Endodermal cell (in vitro differentiated cells): Measurements from ENCODE around the gene FRYL. TPM values are rescaled to one million over a fixed set of nuclear protein-coding genes. Genes with fewer than 3 reads are reported as not detected.

Experiments used
- DNase-seq: peaks from one replicate; pipeline ENCODE4 v3.0.0-alpha.2; 2017
- H3K27ac ChIP-seq: 2 replicates; pipeline ENCODE4 v1.5.1; 2013; ENCODE audit warnings: mild to moderate bottlenecking, low read depth, low read length, moderate library complexity
- H3K27me3 ChIP-seq: 2 replicates; pipeline ENCODE4 v1.6.1; 2013; ENCODE audit warnings: mild to moderate bottlenecking, low read length, moderate library complexity; ENCODE audit not compliant: insufficient read depth, control insufficient read depth, poor library complexity, severe bottlenecking
- H3K36me3 ChIP-seq: 2 replicates; pipeline ENCODE4 v1.7.0; 2013; ENCODE audit warnings: mild to moderate bottlenecking, low read length, moderate library complexity; ENCODE audit not compliant: control insufficient read depth, insufficient read depth
- H3K4me1 ChIP-seq: one replicate; pipeline ENCODE4 v1.7.0; 2013; ENCODE audit warnings: low read length; ENCODE audit not compliant: control insufficient read depth, insufficient read depth
- H3K4me3 ChIP-seq: 2 replicates; pipeline ENCODE4 v1.5.1; 2013; ENCODE audit warnings: mild to moderate bottlenecking, low read length, moderate library complexity
- H3K9ac ChIP-seq: 2 replicates; pipeline ENCODE4 v1.6.1; 2013; ENCODE audit warnings: mild to moderate bottlenecking, low read length, moderate library complexity; ENCODE audit not compliant: poor library complexity, severe bottlenecking; ENCODE audit errors: extremely low read depth
- H3K9me3 ChIP-seq: 2 replicates; pipeline ENCODE4 v1.6.1; 2013; ENCODE audit warnings: mild to moderate bottlenecking, low read length, moderate library complexity; ENCODE audit not compliant: control insufficient read depth
- H3K27ac Mint-ChIP-seq: 2 replicates; pipeline ENCODE4 v1.8.0; 2020; ENCODE audit warnings: mixed read lengths
- H3K27me3 Mint-ChIP-seq: 2 replicates; pipeline ENCODE4 v1.8.0; 2021; ENCODE audit warnings: mild to moderate bottlenecking, mixed read lengths; ENCODE audit not compliant: insufficient read depth
- H3K36me3 Mint-ChIP-seq: 2 replicates; pipeline ENCODE4 v1.8.0; 2020; ENCODE audit warnings: low read depth, mixed read lengths
- H3K4me1 Mint-ChIP-seq: 2 replicates; pipeline ENCODE4 v1.8.0; 2020; ENCODE audit warnings: mixed read lengths
- H3K4me3 Mint-ChIP-seq: 2 replicates; pipeline ENCODE4 v1.8.0; 2020; ENCODE audit warnings: mild to moderate bottlenecking, moderate library complexity, mixed read lengths
- H3K9me3 Mint-ChIP-seq: 2 replicates; pipeline ENCODE4 v1.8.0; 2020; ENCODE audit warnings: mild to moderate bottlenecking, mixed read lengths
- CTCF ChIP-seq: fragments of 200-600 bp; sonication (generic); conservative IDR thresholded peaks from 2 replicates; pipeline ENCODE4 v1.5.0; 2021; ENCODE audit warnings: antibody characterized with exemption, mild to moderate bottlenecking
- WGBS, 2 experiments: methylation state at CpG; one replicate each; pipeline versions ENCODE4 v1.1.5 to v1.1.7; 2013; ENCODE audit warnings: missing lambda C conversion rate in 2 of 2, mixed read lengths in 1 of 2; ENCODE audit not compliant: insufficient coverage in 1 of 2, insufficient read length in 1 of 2; 5-methylcytosine and 5-hydroxymethylcytosine counted together
- total RNA-seq, 2 donors: library from RNA; stranded (reverse); fragmentation: NEBNext Ultra II Directional in 1 of 2; extraction: Animal tissue kit (Norgen Biotek cat#: 25700) in 1 of 2; gene quantifications; 2 replicates in 1 of 2; 3 replicates in 1 of 2; pipeline ENCODE4 v1.2.1, GENCODE V29; 2021

The FRYL gene
- total RNA-seq, 2 donors from 2014 or later, result 56.5 to 62.6 TPM

DNA sequence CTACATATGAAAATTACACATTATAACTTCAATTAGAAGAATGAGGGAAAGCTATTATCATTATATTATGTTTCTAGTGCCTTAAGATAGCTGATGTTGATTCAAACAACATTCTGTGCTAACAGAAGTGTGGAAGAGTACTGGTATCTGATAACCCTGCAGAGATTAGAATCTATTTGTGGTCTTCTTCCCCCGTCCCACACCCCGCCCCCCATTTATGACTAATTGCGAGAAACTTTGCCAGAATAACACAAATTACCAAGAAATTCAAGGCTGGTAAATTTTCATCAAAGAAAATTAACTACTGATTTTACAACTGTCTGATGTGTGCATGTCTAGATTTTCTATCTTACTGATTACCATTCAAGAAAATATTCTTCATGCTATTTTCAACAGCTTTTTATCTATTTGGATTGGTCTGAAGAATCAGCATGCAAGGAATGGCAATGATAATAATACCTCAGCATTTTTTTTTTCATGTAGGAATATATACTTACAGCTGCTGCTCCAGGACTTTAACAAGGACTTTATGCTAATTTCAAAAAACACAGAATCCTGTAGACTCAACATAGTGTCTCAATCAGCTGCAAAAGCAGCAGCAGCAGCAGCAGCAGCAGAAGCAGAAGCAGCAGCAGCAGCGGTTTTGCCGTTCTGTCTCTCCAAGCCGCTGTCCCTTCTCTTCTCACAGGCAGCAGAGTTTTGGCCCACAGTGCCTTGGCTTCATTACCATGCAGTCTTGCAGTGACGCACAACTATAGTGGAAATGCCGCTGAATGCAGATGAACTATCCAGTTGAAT, 126.7 kb downstream of the FRYL start:
- Mint-ChIP-seq H3K27me3 (no peaks in the 10 kb centered on the region), H3K27ac (peak overlapping the region; percentile 62), H3K4me3 (no peak overlapping the region), H3K36me3 (no peaks in the 10 kb centered on the region), H3K9me3 (no peaks in the 10 kb centered on the region), H3K4me1 (peaks cover 32% of the 10 kb centered on the region)
- Histone ChIP-seq H3K4me3 (no peak overlapping the region), H3K9me3 (no peaks in the 10 kb centered on the region), H3K9ac (no peak overlapping the region), H3K27me3 (no peaks in the 10 kb centered on the region), H3K4me1 (peaks cover 11% of the 10 kb centered on the region), H3K27ac (no peak overlapping the region), H3K36me3 (peaks cover 5% of the 10 kb centered on the region)
- DNase-seq, result peak; percentile 66
- TF ChIP-seq CTCF, result no peak
- 40 to 57% methylated on average over 1 to 8 of the region's 8 CpGs for WGBS, 2 experiments

DNA sequence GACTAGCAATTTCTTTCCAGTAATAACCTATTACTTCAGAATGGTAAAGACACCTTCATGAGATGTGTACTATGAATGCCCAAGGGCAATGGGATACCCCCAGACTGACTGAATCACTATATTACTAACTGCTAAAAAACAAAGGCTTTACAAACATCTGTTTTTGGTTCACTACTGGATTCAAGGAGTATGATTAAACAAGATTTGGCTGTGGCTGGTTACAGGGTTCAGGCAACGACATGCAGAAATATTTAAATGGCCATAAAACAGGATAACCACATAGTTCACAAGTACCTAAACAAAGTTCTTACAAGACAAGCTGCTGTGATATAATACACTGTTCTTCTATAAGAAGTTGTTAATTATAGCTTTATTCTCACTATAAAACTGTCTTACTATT, 128.2 kb downstream of the FRYL start:
- Histone ChIP-seq H3K9ac (no peak overlapping the region), H3K9me3 (no peaks in the 10 kb centered on the region), H3K27me3 (no peaks in the 10 kb centered on the region), H3K4me1 (peaks cover 11% of the 10 kb centered on the region), H3K36me3 (peaks cover 5% of the 10 kb centered on the region), H3K27ac (no peak overlapping the region), H3K4me3 (no peak overlapping the region)
- H3K4me1 Mint-ChIP-seq, result peaks cover 43% of the 10 kb centered on the region
- H3K27ac Mint-ChIP-seq, result no peak overlapping the region
- no peaks in the 10 kb centered on the region for H3K36me3 Mint-ChIP-seq
- TF ChIP-seq CTCF, result no peak
- WGBS, 2 experiments, result 75% methylated on average over 1 of the region's 1 CpG; no CpG with 5 or more reads in 1 of the 2 experiments
- no peak for DNase-seq
- no peaks in the 10 kb centered on the region for H3K9me3 Mint-ChIP-seq
- no peaks in the 10 kb centered on the region for H3K27me3 Mint-ChIP-seq
- H3K4me3 Mint-ChIP-seq, result no peak overlapping the region

DNA sequence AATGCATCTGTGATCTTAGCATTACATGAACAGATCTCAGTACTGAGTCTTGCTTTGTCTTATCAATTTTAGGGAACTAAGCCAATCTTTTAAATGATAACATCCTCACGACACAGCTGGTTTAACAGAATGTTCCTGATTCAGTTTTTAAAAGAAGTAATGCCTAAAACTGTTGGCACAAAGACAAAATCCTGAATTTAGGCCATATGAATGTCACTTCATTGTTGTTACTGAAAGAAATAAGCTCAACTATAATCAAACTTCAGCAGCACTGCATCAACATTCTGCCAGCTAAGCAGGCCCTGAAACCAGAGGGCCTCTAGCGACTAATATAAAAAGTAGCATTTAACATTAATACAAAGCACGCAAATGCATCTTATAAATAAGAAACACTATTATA, 130.6 kb downstream of the FRYL start:
- no peak for TF ChIP-seq CTCF
- no peak overlapping the region for H3K27ac Mint-ChIP-seq
- no peak overlapping the region for H3K4me3 Mint-ChIP-seq
- no peaks in the 10 kb centered on the region for H3K36me3 Mint-ChIP-seq
- H3K27me3 Mint-ChIP-seq, result no peaks in the 10 kb centered on the region
- peaks cover 5% of the 10 kb centered on the region for H3K36me3 ChIP-seq
- H3K9me3 ChIP-seq, result no peaks in the 10 kb centered on the region
- H3K27ac ChIP-seq, result no peak overlapping the region
- H3K27me3 ChIP-seq, result no peaks in the 10 kb centered on the region
- no peak overlapping the region for H3K4me3 ChIP-seq
- H3K4me1 ChIP-seq, result peaks cover 11% of the 10 kb centered on the region
- WGBS, 2 experiments, result 87 to 100% methylated on average over 1 to 2 of the region's 3 CpGs
- no peaks in the 10 kb centered on the region for H3K9me3 Mint-ChIP-seq
- DNase-seq, result no peak
- H3K9ac ChIP-seq, result no peak overlapping the region
- H3K4me1 Mint-ChIP-seq, result peaks cover 43% of the 10 kb centered on the region
